H1 (cell line): ENCODE results near the gene RAB10. TPM values are rescaled to one million over a fixed set of nuclear protein-coding genes. Genes with fewer than 3 reads are reported as not detected.

ENCODE experiments used
- CTCF ChIA-PET: fragments of 300-600 bp; sonication (Branson Sonifier 250); formaldehyde crosslinking; loops from one replicate; lab custom pipeline; 2021; ENCODE audit not compliant: partially characterized antibody; lab: Charles Lee
- POLR2A ChIA-PET: fragments of 300-600 bp; sonication (Branson Sonifier 250); formaldehyde crosslinking; loops from one replicate; lab custom pipeline; 2021; ENCODE audit warnings: inconsistent platforms; ENCODE audit not compliant: partially characterized antibody; lab: Charles Lee
- DNase-seq, 2 experiments: peaks; one replicate each; pipeline versions ENCODE4 v3.0.0 to v3.0.0-alpha.2; 2010 to 2022; ENCODE audit warnings: low spot score in 2 of 2, low read depth in 1 of 2, mixed read lengths in 1 of 2
- FAIRE-seq: peaks from 2 replicates; lab custom pipeline; 2011; peaks lifted over from hg19 to GRCh38; lab: Jason Lieb, UNC
- H2AFZ ChIP-seq: 2 replicates; pipeline ENCODE4 v1.8.1; 2012; ENCODE audit warnings: low read length, inconsistent platforms
- H2AK5ac ChIP-seq: 2 replicates; pipeline ENCODE4 v1.6.1; 2013; ENCODE audit warnings: low read depth, low read length
- H2BK120ac ChIP-seq: replicated peaks from 2 replicates; pipeline ENCODE3; 2013; ENCODE audit warnings: low read depth, low read length, inconsistent platforms
- H2BK12ac ChIP-seq: 2 replicates; pipeline ENCODE4 v1.6.1; 2013; ENCODE audit warnings: low read depth, low read length
- H2BK15ac ChIP-seq: 2 replicates; pipeline ENCODE4 v1.6.1; 2013; ENCODE audit warnings: low read length
- H2BK20ac ChIP-seq: 2 replicates; pipeline ENCODE4 v1.6.1; 2013; ENCODE audit warnings: low read length
- H2BK5ac ChIP-seq: 2 replicates; pipeline ENCODE4 v1.6.1; 2013; ENCODE audit warnings: low read depth, low read length
- H3K14ac ChIP-seq: 2 replicates; pipeline ENCODE4 v1.6.1; 2013; ENCODE audit warnings: inconsistent platforms; ENCODE audit not compliant: insufficient read length
- H3K18ac ChIP-seq: 2 replicates; pipeline ENCODE4 v1.6.1; 2013; ENCODE audit warnings: low read length; ENCODE audit errors: extremely low read depth
- H3K23ac ChIP-seq: 2 replicates; pipeline ENCODE4 v1.6.1; 2013; ENCODE audit warnings: inconsistent platforms; ENCODE audit not compliant: insufficient read length
- H3K23me2 ChIP-seq: 2 replicates; pipeline ENCODE4 v1.6.1; 2013; ENCODE audit warnings: low read depth, low read length
- H3K27ac ChIP-seq: 2 replicates; pipeline ENCODE4 v1.6.1; 2011; ENCODE audit warnings: low read depth, low read length, inconsistent platforms
- H3K27me3 ChIP-seq, 4 experiments: replicated peaks in 1 of 4; 1 replicate in 1 of 4; 2 replicates in 3 of 4; pipeline versions ENCODE4 v1.6.1 to v1.8.1; 2011 to 2013; ENCODE audit warnings: low read length in 3 of 4, mild to moderate bottlenecking in 3 of 4, inconsistent platforms in 2 of 4, mixed read lengths in 2 of 4, moderate library complexity in 1 of 4; ENCODE audit not compliant: control insufficient read depth in 3 of 4, insufficient read depth in 3 of 4; ENCODE audit errors: extremely low read depth in 1 of 4
- H3K36me3 ChIP-seq, 4 experiments: 2 replicates each; pipeline versions ENCODE4 v1.6.1 to v1.8.1; 2011 to 2013; ENCODE audit warnings: mild to moderate bottlenecking in 4 of 4, low read length in 3 of 4, moderate library complexity in 2 of 4, control low read depth in 1 of 4, inconsistent platforms in 1 of 4; ENCODE audit not compliant: insufficient read depth in 4 of 4, control insufficient read depth in 2 of 4
- H3K4ac ChIP-seq: replicated peaks from 2 replicates; pipeline ENCODE3; 2013; ENCODE audit warnings: low read length, low read depth, mixed read lengths, inconsistent platforms; ENCODE audit not compliant: insufficient read length
- H3K4me1 ChIP-seq, 4 experiments: replicated peaks in 1 of 4; 1 replicate in 1 of 4; 2 replicates in 3 of 4; pipeline versions ENCODE4 v1.6.1 to v1.8.1; 2011 to 2013; ENCODE audit warnings: low read length in 3 of 4, inconsistent platforms in 2 of 4, mixed read lengths in 1 of 4; ENCODE audit not compliant: insufficient read depth in 4 of 4, control insufficient read depth in 3 of 4
- H3K4me2 ChIP-seq, 2 experiments: 2 replicates each; pipeline versions ENCODE4 v1.6.1 to v1.8.1; 2011 to 2013; ENCODE audit warnings: low read depth in 2 of 2, low read length in 2 of 2, control low read depth in 1 of 2, inconsistent platforms in 1 of 2, mild to moderate bottlenecking in 1 of 2; ENCODE audit not compliant: insufficient read depth in 1 of 2
- H3K4me3 ChIP-seq, 4 experiments: fragments of 200-600, 300-600 bp in 1 of 4; sonication (generic), shearing (Covaris generic), sonication (Bioruptor Twin) in 1 of 4; 2 replicates each; pipeline versions ENCODE4 v1.5.1 to v1.8.1; 2011 to 2016; ENCODE audit warnings: low read length in 4 of 4, low read depth in 3 of 4, control low read depth in 2 of 4, inconsistent platforms in 2 of 4, mild to moderate bottlenecking in 2 of 4, mixed read lengths in 1 of 4, moderate library complexity in 1 of 4; ENCODE audit not compliant: insufficient read depth in 2 of 4; ENCODE audit errors: extremely low read depth in 1 of 4
- H3K56ac ChIP-seq: replicated peaks from 2 replicates; pipeline ENCODE3; 2013; ENCODE audit warnings: low read depth, mild to moderate bottlenecking, mixed read lengths, low read length, inconsistent platforms; ENCODE audit not compliant: insufficient read length
- H3K79me1 ChIP-seq: 2 replicates; pipeline ENCODE4 v1.6.1; 2013; ENCODE audit warnings: low read depth, low read length, control low read depth
- H3K79me2 ChIP-seq, 2 experiments: 2 replicates each; pipeline versions ENCODE4 v1.6.1 to v1.8.1; 2012 to 2013; ENCODE audit warnings: low read length in 2 of 2, mild to moderate bottlenecking in 2 of 2, inconsistent platforms in 1 of 2; ENCODE audit not compliant: insufficient read depth in 2 of 2, control insufficient read depth in 1 of 2
- H3K9ac ChIP-seq, 4 experiments: replicated peaks in 1 of 4; 1 replicate in 1 of 4; 2 replicates in 3 of 4; pipeline versions ENCODE4 v1.6.1 to v1.8.1; 2011 to 2013; ENCODE audit warnings: low read depth in 3 of 4, low read length in 3 of 4, control low read depth in 2 of 4, mild to moderate bottlenecking in 2 of 4, moderate library complexity in 2 of 4, inconsistent platforms in 1 of 4; ENCODE audit errors: extremely low read depth in 1 of 4
- H3K9me3 ChIP-seq, 2 experiments: 2 replicates each; pipeline versions ENCODE4 v1.6.1 to v1.8.1; 2012 to 2013; ENCODE audit warnings: mild to moderate bottlenecking in 2 of 2, moderate library complexity in 2 of 2, control low read depth in 1 of 2, inconsistent platforms in 1 of 2, low read depth in 1 of 2, low read length in 1 of 2, mixed read lengths in 1 of 2; ENCODE audit not compliant: insufficient read depth in 2 of 2
- H4K20me1 ChIP-seq, 2 experiments: replicated peaks in 1 of 2; 2 replicates each; pipeline versions ENCODE3 to v1.8.1; 2011 to 2013; ENCODE audit warnings: inconsistent platforms in 2 of 2, low read length in 2 of 2, mild to moderate bottlenecking in 1 of 2; ENCODE audit not compliant: insufficient read depth in 2 of 2, control insufficient read depth in 1 of 2
- H4K5ac ChIP-seq: 2 replicates; pipeline ENCODE4 v1.6.1; 2013; ENCODE audit warnings: low read length, low read depth, mixed read lengths, inconsistent platforms; ENCODE audit not compliant: insufficient read length
- H4K8ac ChIP-seq: 2 replicates; pipeline ENCODE4 v1.8.0; 2013; ENCODE audit warnings: mild to moderate bottlenecking, moderate library complexity, low read length, inconsistent platforms; ENCODE audit not compliant: insufficient read depth; ENCODE audit errors: extremely low read depth
- H4K91ac ChIP-seq: replicated peaks from 2 replicates; pipeline ENCODE3; 2013; ENCODE audit warnings: low read length, mixed read lengths, inconsistent platforms; ENCODE audit not compliant: insufficient read length
- JUND ChIP-seq: IDR thresholded peaks from 2 replicates; pipeline ENCODE4 v1.6.1; 2011; ENCODE audit warnings: mild to moderate bottlenecking, improper control_type of control experiment, low read length
- PHF8 ChIP-seq: fragments of 200-600 bp; sonication (generic); conservative IDR thresholded peaks from 2 replicates; pipeline ENCODE4 v1.7.1; 2012; ENCODE audit warnings: low read depth, mild to moderate bottlenecking, inconsistent platforms, low read length, moderate library complexity
- TAF1 ChIP-seq: IDR thresholded peaks from 2 replicates; pipeline ENCODE4 v1.6.1; 2011; ENCODE audit warnings: mild to moderate bottlenecking, low read depth, low read length
- WGBS, 2 experiments: shearing (Covaris generic) in 1 of 2; methylation state at CpG; one replicate each; pipeline versions ENCODE4 v1.1.6 to v1.1.7; 2013 to 2015; ENCODE audit warnings: low lambda C conversion rate in 2 of 2, mixed read lengths in 2 of 2, inconsistent platforms in 1 of 2, low coverage in 1 of 2, missing lambda C conversion rate in 1 of 2; ENCODE audit not compliant: insufficient replicate concordance in 2 of 2, insufficient coverage in 1 of 2, insufficient read length in 1 of 2; ENCODE audit errors: extremely low coverage in 1 of 2, missing lambda C conversion rate in 1 of 2; 5-methylcytosine and 5-hydroxymethylcytosine counted together
- polyA plus RNA-seq, 7 experiments: library from polyadenylated mRNA; depleted of rRNA in 3 of 7; stranded (reverse) in 5 of 7; unstranded in 2 of 7; fragments of >200 nt in 5 of 7; fragments of 200-250 nt in 2 of 7; gene quantifications; 1 replicate in 5 of 7; 2 replicates in 1 of 7; 4 replicates in 1 of 7; pipeline versions ENCODE4 v1.2.1 to v1.2.3, GENCODE V29; 2011 to 2013; ENCODE audit warnings: missing spikeins in 2 of 7, mixed read lengths in 2 of 7
- total RNA-seq: library from RNA; stranded (reverse); fragmentation: NEBNext Ultra II Directional; extraction: Animal tissue kit (Norgen Biotek cat#: 25700); gene quantifications from 2 replicates; pipeline ENCODE4 v1.2.1, GENCODE V29; 2021

Gene RAB10
- total and polyA plus RNA-seq, 2 of the 8 experiments (the other 6 are each of a cell fraction or from before 2014, with no cell fraction given) = 42.6 to 136 TPM

DNA sequence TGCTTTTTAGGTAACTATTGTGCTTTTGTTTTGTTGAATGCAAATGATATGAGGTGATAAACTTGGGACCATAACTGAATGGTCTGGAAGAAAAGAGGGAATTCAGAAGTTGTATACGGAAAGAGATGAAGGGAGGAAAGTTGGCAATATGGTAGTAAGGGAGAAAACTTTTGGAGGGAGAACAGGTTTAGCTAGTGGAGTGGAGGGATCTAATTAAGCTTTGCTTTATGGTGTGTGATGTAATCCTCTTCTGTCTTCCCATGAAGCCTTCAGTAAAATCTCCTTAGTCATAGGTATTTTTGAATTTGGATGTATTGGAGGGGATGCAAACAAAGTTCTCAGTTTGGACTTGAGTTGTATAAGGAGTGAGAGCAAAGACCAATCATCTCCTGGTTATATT lies 20.2 kb upstream of the RAB10 start:
- Histone ChIP-seq H3K79me2 (no peaks in the 10 kb centered on the region), H3K79me1 (no peaks in the 10 kb centered on the region), H3K18ac (no peak overlapping the region), H2AK5ac (no peak overlapping the region), H2BK120ac (no peak overlapping the region), H2BK15ac (no peak overlapping the region), H3K27ac (no peak overlapping the region), H4K91ac (no peak overlapping the region), H3K56ac (no peak overlapping the region), H2AFZ (no peak overlapping the region), H2BK20ac (no peak overlapping the region), H4K5ac (no peak overlapping the region), H3K4me2 (no peak overlapping the region), H3K36me3 (no peaks in the 10 kb centered on the region), H3K23ac (no peak overlapping the region), H2BK12ac (no peak overlapping the region), H3K4me1 (peaks cover 3 to 8% (median 5%) of the 10 kb centered on the region in 4 experiments; a peak in 4 of 7 replicates), H3K9ac (no peak overlapping the region), H3K4ac (no peak overlapping the region), H3K14ac (no peak overlapping the region), H4K8ac (no peak overlapping the region), H4K20me1 (no peaks in the 10 kb centered on the region), H3K9me3 (no peaks in the 10 kb centered on the region), H2BK5ac (no peak overlapping the region), H3K27me3 (no peaks in the 10 kb centered on the region), H3K4me3 (no peak overlapping the region), H3K23me2 (no peaks in the 10 kb centered on the region; the same call in 1 of the 2 replicates)
- POLR2A ChIA-PET = interaction anchor here (1.6 kb wide), 1 partner anchor 61 kb away, joined by 3 read pairs; no protein-coding TSS in a partner anchor
- FAIRE-seq (no peak), DNase-seq (no peak)
- 77% methylated on average over 1 of the region's 1 CpG; no CpG with 5 or more reads in 1 of the 2 experiments for WGBS, 2 experiments
- TF ChIP-seq PHF8 = no peak
- no peak for TF ChIP-seq JUND
- TF ChIP-seq TAF1 = no peak
- CTCF ChIA-PET = no interaction called here
